Upper lobe of right lung (tissue), 1 donor: ENCODE data around the gene NDUFS4. TPM values are rescaled to one million over a fixed set of nuclear protein-coding genes. Genes with fewer than 3 reads are reported as not detected.

Experiments
- ATAC-seq: fragments of 200-7000 bp; cut with Tn5 transposase; one replicate; pipeline ENCODE4 v1.9.1; 2020; ENCODE audit warnings: mild to moderate bottlenecking, moderate library complexity
- DNase-seq: peaks from one replicate; pipeline ENCODE4 v3.0.0-alpha.2; 2020
- H3K27ac ChIP-seq: fragments of 200-600 bp; one replicate; pipeline ENCODE4 v1.8.0; 2022
- H3K27me3 ChIP-seq: fragments of 200-600 bp; one replicate; pipeline ENCODE4 v1.8.0; 2022; ENCODE audit warnings: mild to moderate bottlenecking
- H3K36me3 ChIP-seq: fragments of 200-600 bp; one replicate; pipeline ENCODE4 v1.8.0; 2022
- H3K4me1 ChIP-seq: fragments of 200-600 bp; one replicate; pipeline ENCODE4 v1.8.0; 2022
- H3K4me3 ChIP-seq: fragments of 200-600 bp; one replicate; pipeline ENCODE4 v1.8.0; 2022; ENCODE audit warnings: mild to moderate bottlenecking
- H3K9me3 ChIP-seq: fragments of 200-600 bp; one replicate; pipeline ENCODE4 v1.8.0; 2022
- CTCF ChIP-seq: fragments of 200-600 bp; IDR thresholded peaks from one replicate; pipeline ENCODE4 v1.8.0; 2022; ENCODE audit warnings: antibody characterized with exemption
- intact Hi-C: fragments of 100-400 bp; cut with DNase I; formaldehyde crosslinking; loops from one replicate; pipeline ENCODE4 v1.11.0; 2022
- total RNA-seq: library from RNA; stranded (reverse); fragmentation: NEBNext Ultra II Directional; extraction: Animal tissue kit (Norgen Biotek cat#: 25700); gene quantifications from one replicate; pipeline ENCODE4 v1.2.1, GENCODE V29; 2021
- donor health status: DM: no; HTN: yes; CAD: no; lungs with severe emphysema.

The NDUFS4 gene
- total RNA-seq, 1 donor from 2014 or later = 54.1 TPM

- Histone ChIP-seq H3K36me3 (no peaks in the 10 kb centered on the region), H3K4me3 (no peak overlapping the region), H3K27me3 (no peaks in the 10 kb centered on the region), H3K27ac (no peak overlapping the region), H3K9me3 (no peaks in the 10 kb centered on the region), H3K4me1 (no peaks in the 10 kb centered on the region)
- intact Hi-C loops = no loop called here
- no peak for DNase-seq
- no peak for ATAC-seq
- no peak for TF ChIP-seq CTCF
Measured at GRCh38 chr5:53575101-53575500, 14.7 kb downstream of the NDUFS4 start.

- ATAC-seq (no peak), DNase-seq (no peak)
- H3K4me3 ChIP-seq = no peak overlapping the region
- H3K27me3 ChIP-seq = no peaks in the 10 kb centered on the region
- no peak overlapping the region for H3K27ac ChIP-seq
- H3K4me1 ChIP-seq = no peaks in the 10 kb centered on the region
- TF ChIP-seq CTCF = no peak
- no peaks in the 10 kb centered on the region for H3K9me3 ChIP-seq
- no peaks in the 10 kb centered on the region for H3K36me3 ChIP-seq
- intact Hi-C loops = no loop called here
Measured at GRCh38 chr5:53575831-53576230, 15.4 kb downstream of the NDUFS4 start.

GRCh38 chr5:53576674-53577073 lies 16.2 kb downstream of the NDUFS4 start:
- Histone ChIP-seq H3K4me1 (no peaks in the 10 kb centered on the region), H3K36me3 (no peaks in the 10 kb centered on the region), H3K27ac (no peak overlapping the region), H3K4me3 (no peak overlapping the region), H3K9me3 (no peaks in the 10 kb centered on the region), H3K27me3 (no peaks in the 10 kb centered on the region)
- ATAC-seq (no peak), DNase-seq (no peak)
- no peak for TF ChIP-seq CTCF
- intact Hi-C loops = no loop called here

- intact Hi-C loops = no loop called here
- H3K4me3 ChIP-seq = no peak overlapping the region
- no peak overlapping the region for H3K27ac ChIP-seq
- no peaks in the 10 kb centered on the region for H3K36me3 ChIP-seq
- no peak for DNase-seq
- no peak for ATAC-seq
- no peak for TF ChIP-seq CTCF
- H3K27me3 ChIP-seq = no peaks in the 10 kb centered on the region
- no peaks in the 10 kb centered on the region for H3K9me3 ChIP-seq
- H3K4me1 ChIP-seq = no peaks in the 10 kb centered on the region
Measured at GRCh38 chr5:53578854-53579253, 18.4 kb downstream of the NDUFS4 start.

GRCh38 chr5:53580547-53580946 lies 20.1 kb downstream of the NDUFS4 start:
- Histone ChIP-seq H3K27me3 (no peaks in the 10 kb centered on the region), H3K36me3 (no peaks in the 10 kb centered on the region), H3K27ac (no peak overlapping the region), H3K9me3 (no peaks in the 10 kb centered on the region), H3K4me1 (no peaks in the 10 kb centered on the region), H3K4me3 (no peak overlapping the region)
- DNase-seq (no peak), ATAC-seq (no peak)
- TF ChIP-seq CTCF = no peak
- intact Hi-C loops = no loop called here

GRCh38 chr5:53582225-53582624 lies 21.8 kb downstream of the NDUFS4 start:
- Histone ChIP-seq H3K27me3 (no peaks in the 10 kb centered on the region), H3K4me1 (no peaks in the 10 kb centered on the region), H3K36me3 (no peaks in the 10 kb centered on the region), H3K4me3 (no peak overlapping the region), H3K27ac (no peak overlapping the region), H3K9me3 (no peaks in the 10 kb centered on the region)
- intact Hi-C loops = no loop called here
- DNase-seq (no peak), ATAC-seq (no peak)
- no peak for TF ChIP-seq CTCF
